Measurements from ENCODE around the gene SLC7A14. TPM values are rescaled to one million over a fixed set of nuclear protein-coding genes. Genes with fewer than 3 reads are reported as not detected.

The SLC7A14 gene
- total RNA-seq, 1 experiment from 2014 or later = not detected

- intact Hi-C loops (cut with micrococcal nuclease; ENCODE audit: unreplicated experiment) = no loop called here
- no peak overlapping the region for H3K27ac Mint-ChIP-seq (ENCODE audit: unreplicated experiment)
- no peak for TF ChIP-seq CTCF (IDR thresholded peaks at IDR 0.05; ENCODE audit: unreplicated experiment)
- H3K27me3 Mint-ChIP-seq (ENCODE audit: unreplicated experiment) = peaks cover 24% of the 10 kb centered on the region
- peaks cover 5% of the 10 kb centered on the region for H3K36me3 Mint-ChIP-seq (ENCODE audit: insufficient read depth, unreplicated experiment)
- no peaks in the 10 kb centered on the region for H3K4me1 Mint-ChIP-seq (ENCODE audit: low read depth, unreplicated experiment)
- DNase-seq = no peak
- no TSS peak for BruUV-seq (replicated peaks)
- H3K4me3 Mint-ChIP-seq (ENCODE audit: low read depth, unreplicated experiment) = no peak overlapping the region
- no peaks in the 10 kb centered on the region for H3K9me3 Mint-ChIP-seq (ENCODE audit: low read depth, unreplicated experiment)
- CTCF ChIA-PET = interaction anchor here (1.3 kb wide), 1 partner anchor 21 kb away, joined by 4 read pairs; no protein-coding TSS in a partner anchor
Measured at GRCh38 chr3:170486398-170486797, 99.5 kb downstream of the SLC7A14 start.

GRCh38 chr3:170485696-170486095 is 100.2 kb downstream of the SLC7A14 start:
- no peaks in the 10 kb centered on the region for H3K9me3 Mint-ChIP-seq (ENCODE audit: low read depth, unreplicated experiment)
- H3K36me3 Mint-ChIP-seq (ENCODE audit: insufficient read depth, unreplicated experiment) = peaks cover 5% of the 10 kb centered on the region
- H3K27me3 Mint-ChIP-seq (ENCODE audit: unreplicated experiment) = peaks cover 25% of the 10 kb centered on the region
- H3K27ac Mint-ChIP-seq (ENCODE audit: unreplicated experiment) = no peak overlapping the region
- TF ChIP-seq CTCF (IDR thresholded peaks at IDR 0.05; ENCODE audit: unreplicated experiment) = no peak
- BruUV-seq (replicated peaks) = no TSS peak
- H3K4me3 Mint-ChIP-seq (ENCODE audit: low read depth, unreplicated experiment) = no peak overlapping the region
- DNase-seq = no peak
- intact Hi-C loops (cut with micrococcal nuclease; ENCODE audit: unreplicated experiment) = no loop called here
- CTCF ChIA-PET = interaction anchor here (0.6 to 1.3 kb wide), 2 partner anchors 21 to 23 kb away, joined by 3 to 4 read pairs; no protein-coding TSS in a partner anchor
- H3K4me1 Mint-ChIP-seq (ENCODE audit: low read depth, unreplicated experiment) = no peaks in the 10 kb centered on the region

GRCh38 chr3:170485294-170485693 is 100.6 kb downstream of the SLC7A14 start:
- H3K9me3 Mint-ChIP-seq (ENCODE audit: low read depth, unreplicated experiment) = no peaks in the 10 kb centered on the region
- no peaks in the 10 kb centered on the region for H3K4me1 Mint-ChIP-seq (ENCODE audit: low read depth, unreplicated experiment)
- CTCF ChIA-PET = interaction anchor here (0.6 to 1.3 kb wide), 2 partner anchors 22 to 23 kb away, joined by 3 to 4 read pairs; no protein-coding TSS in a partner anchor
- H3K27me3 Mint-ChIP-seq (ENCODE audit: unreplicated experiment) = peaks cover 29% of the 10 kb centered on the region
- intact Hi-C loops (cut with micrococcal nuclease; ENCODE audit: unreplicated experiment) = no loop called here
- H3K36me3 Mint-ChIP-seq (ENCODE audit: insufficient read depth, unreplicated experiment) = peaks cover 5% of the 10 kb centered on the region
- DNase-seq = no peak
- BruUV-seq (replicated peaks) = no TSS peak
- no peak overlapping the region for H3K27ac Mint-ChIP-seq (ENCODE audit: unreplicated experiment)
- H3K4me3 Mint-ChIP-seq (ENCODE audit: low read depth, unreplicated experiment) = no peak overlapping the region
- no peak for TF ChIP-seq CTCF (IDR thresholded peaks at IDR 0.05; ENCODE audit: unreplicated experiment)

- peaks cover 5% of the 10 kb centered on the region for H3K36me3 Mint-ChIP-seq (ENCODE audit: insufficient read depth, unreplicated experiment)
- BruUV-seq (replicated peaks) = no TSS peak
- intact Hi-C loops (cut with micrococcal nuclease; ENCODE audit: unreplicated experiment) = no loop called here
- no peak for DNase-seq
- no peak for TF ChIP-seq CTCF (IDR thresholded peaks at IDR 0.05; ENCODE audit: unreplicated experiment)
- H3K4me1 Mint-ChIP-seq (ENCODE audit: low read depth, unreplicated experiment) = no peaks in the 10 kb centered on the region
- no peaks in the 10 kb centered on the region for H3K9me3 Mint-ChIP-seq (ENCODE audit: low read depth, unreplicated experiment)
- H3K27me3 Mint-ChIP-seq (ENCODE audit: unreplicated experiment) = peaks cover 34% of the 10 kb centered on the region
- CTCF ChIA-PET = interaction anchor here (1.3 kb wide), 1 partner anchor 22 kb away, joined by 4 read pairs; no protein-coding TSS in a partner anchor
- no peak overlapping the region for H3K27ac Mint-ChIP-seq (ENCODE audit: unreplicated experiment)
- H3K4me3 Mint-ChIP-seq (ENCODE audit: low read depth, unreplicated experiment) = no peak overlapping the region
Measured at GRCh38 chr3:170484869-170485268, 101.0 kb downstream of the SLC7A14 start.
